ENCODE measurements around the gene SPTBN5.

The SPTBN5 gene

GRCh38 chr15:41918506-41919126 is 24.8 kb upstream of the SPTBN5 start:
- TF ChIP-seq POLR2AphosphoS5 (IDR thresholded peaks at IDR 0.05; ENCODE audit: low read depth, low read length) (no peak), REST (IDR thresholded peaks at IDR 0.05; ENCODE audit: insufficient read depth in 1 of 2, low read depth in 2 of 2, low read length in 2 of 2) (no peak), SIN3A (IDR thresholded peaks at IDR 0.05; ENCODE audit: borderline replicate concordance, insufficient read depth, low read length) (no peak), FOXP2 (optimal IDR thresholded peaks at IDR 0.05; ENCODE audit: borderline replicate concordance, extremely low read depth, extremely low read length, insufficient read depth) (no peak), TAF1 (IDR thresholded peaks at IDR 0.05; ENCODE audit: borderline replicate concordance, insufficient read depth, low read length) (no peak)

- TF ChIP-seq TAF1 (IDR thresholded peaks at IDR 0.05; ENCODE audit: borderline replicate concordance, insufficient read depth, low read length) (no peak), FOXP2 (optimal IDR thresholded peaks at IDR 0.05; ENCODE audit: borderline replicate concordance, extremely low read depth, extremely low read length, insufficient read depth) (peak; percentile 43)
These were observed 24.0 kb upstream of the SPTBN5 start for GRCh38 chr15:41917767-41918430.

GRCh38 chr15:41915255-41915994 is 21.6 kb upstream of the SPTBN5 start:
- TF ChIP-seq SIN3A (IDR thresholded peaks at IDR 0.05; ENCODE audit: borderline replicate concordance, insufficient read depth, low read length) = no peak
- TF ChIP-seq TAF1 (IDR thresholded peaks at IDR 0.05; ENCODE audit: borderline replicate concordance, insufficient read depth, low read length) = no peak
- no peak for TF ChIP-seq REST (IDR thresholded peaks at IDR 0.05; ENCODE audit: insufficient read depth in 1 of 2, low read depth in 2 of 2, low read length in 2 of 2)
- no peak for TF ChIP-seq FOXP2 (optimal IDR thresholded peaks at IDR 0.05; ENCODE audit: borderline replicate concordance, extremely low read depth, extremely low read length, insufficient read depth)
- TF ChIP-seq POLR2AphosphoS5 (IDR thresholded peaks at IDR 0.05; ENCODE audit: low read depth, low read length) = no peak

- TF ChIP-seq FOXP2 (optimal IDR thresholded peaks at IDR 0.05; ENCODE audit: borderline replicate concordance, extremely low read depth, extremely low read length, insufficient read depth) (no peak), REST (IDR thresholded peaks at IDR 0.05; ENCODE audit: insufficient read depth in 1 of 2, low read depth in 2 of 2, low read length in 2 of 2) (no peak), SIN3A (IDR thresholded peaks at IDR 0.05; ENCODE audit: borderline replicate concordance, insufficient read depth, low read length) (no peak), TAF1 (IDR thresholded peaks at IDR 0.05; ENCODE audit: borderline replicate concordance, insufficient read depth, low read length) (no peak), POLR2AphosphoS5 (IDR thresholded peaks at IDR 0.05; ENCODE audit: low read depth, low read length) (no peak)
These were observed 20.6 kb upstream of the SPTBN5 start for GRCh38 chr15:41914411-41914810.

GRCh38 chr15:41913256-41913655 is 19.4 kb upstream of the SPTBN5 start:
- TF ChIP-seq REST (IDR thresholded peaks at IDR 0.05; ENCODE audit: insufficient read depth in 1 of 2, low read depth in 2 of 2, low read length in 2 of 2) = no peak
- TF ChIP-seq TAF1 (IDR thresholded peaks at IDR 0.05; ENCODE audit: borderline replicate concordance, insufficient read depth, low read length) = no peak
- no peak for TF ChIP-seq POLR2AphosphoS5 (IDR thresholded peaks at IDR 0.05; ENCODE audit: low read depth, low read length)
- TF ChIP-seq SIN3A (IDR thresholded peaks at IDR 0.05; ENCODE audit: borderline replicate concordance, insufficient read depth, low read length) = no peak
- no peak for TF ChIP-seq FOXP2 (optimal IDR thresholded peaks at IDR 0.05; ENCODE audit: borderline replicate concordance, extremely low read depth, extremely low read length, insufficient read depth)
